ENCODE data around the gene HABP4.

- TF ChIP-seq SPI1 (IDR thresholded peaks at IDR 0.05; ENCODE audit: low read depth, low read length) (no peak), POLR2AphosphoS5 (IDR thresholded peaks at IDR 0.05; ENCODE audit: low read depth, low read length) (no peak), TAF1 (IDR thresholded peaks at IDR 0.05; ENCODE audit: low read depth, low read length) (no peak), POLR2A (IDR thresholded peaks at IDR 0.05; ENCODE audit: low read depth, low read length) (no peak)
These were observed 90.1 kb downstream of the HABP4 start for GRCh38 chr9:96540106-96540505.
